HL-60 (cell line): ENCODE data around the gene UBE2S.

Experiments used
- GABPA ChIP-seq: IDR thresholded peaks from 2 replicates; pipeline ENCODE4 v1.6.1; 2012; ENCODE audit warnings: low read depth
- POLR2AphosphoS5 ChIP-seq: IDR thresholded peaks from 2 replicates; pipeline ENCODE4 v1.6.1; 2012; ENCODE audit warnings: low read depth
- TF ChIP-seq, protein P1 (sequence below): IDR thresholded peaks from one replicate; pipeline ENCODE4 v1.5.1; 2011; ENCODE audit warnings: low read length, control low read depth, inconsistent platforms; ENCODE audit not compliant: insufficient read depth

DNA sequence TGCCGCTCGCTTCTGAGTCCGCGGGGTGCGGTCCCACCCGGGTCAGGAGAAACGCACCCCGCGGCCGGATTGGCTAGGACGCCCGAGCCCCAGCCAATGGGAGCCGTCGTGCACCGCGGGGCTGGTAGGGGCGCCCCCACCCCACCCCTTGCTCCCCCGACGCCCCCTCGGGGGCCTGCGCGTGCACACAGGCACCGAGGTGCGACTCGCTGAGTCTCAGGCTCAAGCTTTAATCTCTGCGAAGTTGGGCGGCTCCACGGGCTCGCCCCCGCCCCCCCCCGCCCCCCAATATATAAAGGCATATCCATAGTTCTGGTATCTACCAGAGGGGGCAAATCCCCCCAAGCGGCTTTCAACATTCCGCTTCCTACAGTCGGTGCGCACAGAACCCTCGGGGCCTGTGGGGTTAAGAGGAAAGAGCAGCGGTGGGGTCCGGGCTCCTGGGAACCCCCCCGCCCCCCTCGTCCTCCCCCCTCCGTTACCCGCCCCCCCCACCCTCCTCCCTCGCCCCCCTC lies 52.8 kb downstream of the UBE2S start, which contains the start of gene COX6B2:
- no peak for TF ChIP-seq GABPA
- TF ChIP-seq, protein P1, sequence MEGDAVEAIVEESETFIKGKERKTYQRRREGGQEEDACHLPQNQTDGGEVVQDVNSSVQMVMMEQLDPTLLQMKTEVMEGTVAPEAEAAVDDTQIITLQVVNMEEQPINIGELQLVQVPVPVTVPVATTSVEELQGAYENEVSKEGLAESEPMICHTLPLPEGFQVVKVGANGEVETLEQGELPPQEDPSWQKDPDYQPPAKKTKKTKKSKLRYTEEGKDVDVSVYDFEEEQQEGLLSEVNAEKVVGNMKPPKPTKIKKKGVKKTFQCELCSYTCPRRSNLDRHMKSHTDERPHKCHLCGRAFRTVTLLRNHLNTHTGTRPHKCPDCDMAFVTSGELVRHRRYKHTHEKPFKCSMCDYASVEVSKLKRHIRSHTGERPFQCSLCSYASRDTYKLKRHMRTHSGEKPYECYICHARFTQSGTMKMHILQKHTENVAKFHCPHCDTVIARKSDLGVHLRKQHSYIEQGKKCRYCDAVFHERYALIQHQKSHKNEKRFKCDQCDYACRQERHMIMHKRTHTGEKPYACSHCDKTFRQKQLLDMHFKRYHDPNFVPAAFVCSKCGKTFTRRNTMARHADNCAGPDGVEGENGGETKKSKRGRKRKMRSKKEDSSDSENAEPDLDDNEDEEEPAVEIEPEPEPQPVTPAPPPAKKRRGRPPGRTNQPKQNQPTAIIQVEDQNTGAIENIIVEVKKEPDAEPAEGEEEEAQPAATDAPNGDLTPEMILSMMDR = no peak
- no peak for TF ChIP-seq POLR2AphosphoS5
